ENCODE results near the gene INPP5E. TPM values are rescaled to one million over a fixed set of nuclear protein-coding genes. Genes with fewer than 3 reads are reported as not detected.
A peak's percentile ranks its signal among the peaks of the same experiment; 100 is the strongest.
"Not testable (repeated sequence)": the region's sequence is repeated elsewhere in the genome, so short reads cannot be mapped to it uniquely, and the experiment has no call there.

The INPP5E gene
- total RNA-seq, 4 donors from 2014 or later: 6.7 to 19.7 (median 11.2) TPM

GRCh38 chr9:136410500-136411287, 29.0 kb downstream of the INPP5E start, which contains the start of the genes ENTR1 and PMPCA:
Gene ENTR1, minus strand, starts transcription at chr9:136410614. Its CDS starts 217 bp downstream, at chr9:136410397.
Gene PMPCA, plus strand, starts transcription at chr9:136410658. Its CDS starts 11 bp downstream, at chr9:136410669.
- DNase-seq: peak; percentile 91 to 93
- intact Hi-C loops (cut with DNase I; ENCODE audit: low total_unique reads): no loop called here
- TF ChIP-seq CTCF (IDR thresholded peaks at IDR 0.05) (peak in 1 of 4 experiments; percentile 41), POLR2A (IDR thresholded peaks at IDR 0.05) (peak; percentile 72 to 92)

GRCh38 chr9:136409557-136410455, 29.8 kb downstream of the INPP5E start:
- no peaks in the 10 kb centered on the region for H3K9me3 ChIP-seq
- intact Hi-C loops (cut with DNase I; ENCODE audit: low total_unique reads): no loop called here
- peaks cover 0 to 8% of the 10 kb centered on the region in 2 donors for H3K4me1 ChIP-seq
- peak overlapping the region; percentile 70 to 94 for H3K4me3 ChIP-seq
- peak overlapping the region; percentile 78 to 80 for H3K27ac ChIP-seq
- no peaks in the 10 kb centered on the region for H3K36me3 ChIP-seq
- DNase-seq: no peak
- no peaks in the 10 kb centered on the region for H3K27me3 ChIP-seq
- no peak for TF ChIP-seq POLR2A (IDR thresholded peaks at IDR 0.05)
- TF ChIP-seq CTCF (IDR thresholded peaks at IDR 0.05): no peak

More at GRCh38 chr9:136410500-136411287, 29.0 kb downstream of the INPP5E start, which contains the start of the genes ENTR1 and PMPCA:
- Histone ChIP-seq H3K4me1 (peaks cover 0 to 8% of the 10 kb centered on the region in 2 donors), H3K4me3 (peak within 1 kb of the TSS; percentile 70 to 94), H3K27me3 (no peaks in the 10 kb centered on the region), H3K36me3 (no peaks in the 10 kb centered on the region), H3K9me3 (no peaks in the 10 kb centered on the region), H3K27ac (peak within 1 kb of the TSS; percentile 78 to 80)

GRCh38 chr9:136407911-136408310, 31.7 kb downstream of the INPP5E start:
- DNase-seq: no peak
- H3K27me3 ChIP-seq: no peaks in the 10 kb centered on the region
- TF ChIP-seq POLR2A (IDR thresholded peaks at IDR 0.05) (no peak), CTCF (IDR thresholded peaks at IDR 0.05) (no peak)
- intact Hi-C loops (cut with DNase I; ENCODE audit: low total_unique reads): no loop called here
- peaks cover 0 to 8% of the 10 kb centered on the region in 2 donors for H3K4me1 ChIP-seq
- no peaks in the 10 kb centered on the region for H3K36me3 ChIP-seq
- H3K9me3 ChIP-seq: no peaks in the 10 kb centered on the region
- no peak overlapping the region for H3K27ac ChIP-seq
- no peak overlapping the region for H3K4me3 ChIP-seq

- H3K27me3 ChIP-seq; intact Hi-C loops (cut with DNase I; ENCODE audit: low total_unique reads); H3K4me1 ChIP-seq; H3K27ac ChIP-seq; DNase-seq; H3K9me3 ChIP-seq; H3K4me3 ChIP-seq; H3K36me3 ChIP-seq: not testable (repeated sequence)
These were observed 32.6 kb downstream of the INPP5E start for GRCh38 chr9:136407061-136407460.

- H3K27me3 ChIP-seq; H3K27ac ChIP-seq; intact Hi-C loops (cut with DNase I; ENCODE audit: low total_unique reads); DNase-seq; H3K4me1 ChIP-seq; H3K36me3 ChIP-seq; H3K4me3 ChIP-seq; H3K9me3 ChIP-seq: not testable (repeated sequence)
These were observed 33.7 kb downstream of the INPP5E start for GRCh38 chr9:136405904-136406303.

Measured in uterus (tissue), 4 donors.